ENCODE results near the gene TMEM106C.

GRCh38 chr12:47935184-47935583 is 28.2 kb upstream of the TMEM106C start:
- TF ChIP-seq CTCF (conservative IDR thresholded peaks at IDR 0.05; ENCODE audit: low read length) (no peak), EZH2phosphoT487 (IDR thresholded peaks at IDR 0.05; ENCODE audit: borderline replicate concordance) (no peak)
